C4-2B (cell line): ENCODE results near the gene HLA-B.

Experiments
- ZFX ChIP-seq: fragments of 450-650 bp; IDR thresholded peaks from 2 replicates; pipeline ENCODE4 v1.6.1; 2017
- TF ChIP-seq, protein P1 (sequence below): fragments of 450-650 bp; conservative IDR thresholded peaks from 2 replicates; pipeline ENCODE4 v1.5.1; 2017; ENCODE audit warnings: mild to moderate bottlenecking

DNA sequence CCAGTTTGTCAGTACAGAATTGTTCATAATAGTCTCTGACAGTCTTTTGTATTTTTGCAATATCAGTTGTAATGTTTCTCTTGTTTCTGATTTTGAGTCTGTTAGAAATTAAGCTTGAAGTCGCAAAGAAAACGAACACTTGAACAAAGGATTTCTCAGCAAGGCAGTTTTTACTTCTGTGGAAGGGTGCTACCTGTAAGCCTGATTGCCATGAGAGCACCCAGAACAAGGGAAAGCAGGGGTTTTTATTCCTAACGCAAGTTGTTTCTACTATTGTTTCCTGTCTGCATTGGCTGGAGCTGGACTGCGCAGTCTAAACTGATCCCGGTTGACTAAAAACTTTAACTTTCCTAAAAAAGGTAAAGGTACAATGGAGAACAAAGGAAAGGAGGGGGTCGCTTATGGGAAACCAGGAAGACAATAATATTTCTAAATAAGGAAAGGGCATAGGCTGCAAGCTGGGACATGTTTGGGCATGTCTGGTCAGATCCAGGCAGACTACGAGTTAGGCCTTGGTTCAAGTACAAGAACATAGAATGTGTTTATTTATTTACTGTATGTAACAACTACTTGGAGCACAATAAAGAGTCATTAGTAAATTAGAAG is 28.5 kb downstream of the HLA-B start:
- TF ChIP-seq, protein P1, sequence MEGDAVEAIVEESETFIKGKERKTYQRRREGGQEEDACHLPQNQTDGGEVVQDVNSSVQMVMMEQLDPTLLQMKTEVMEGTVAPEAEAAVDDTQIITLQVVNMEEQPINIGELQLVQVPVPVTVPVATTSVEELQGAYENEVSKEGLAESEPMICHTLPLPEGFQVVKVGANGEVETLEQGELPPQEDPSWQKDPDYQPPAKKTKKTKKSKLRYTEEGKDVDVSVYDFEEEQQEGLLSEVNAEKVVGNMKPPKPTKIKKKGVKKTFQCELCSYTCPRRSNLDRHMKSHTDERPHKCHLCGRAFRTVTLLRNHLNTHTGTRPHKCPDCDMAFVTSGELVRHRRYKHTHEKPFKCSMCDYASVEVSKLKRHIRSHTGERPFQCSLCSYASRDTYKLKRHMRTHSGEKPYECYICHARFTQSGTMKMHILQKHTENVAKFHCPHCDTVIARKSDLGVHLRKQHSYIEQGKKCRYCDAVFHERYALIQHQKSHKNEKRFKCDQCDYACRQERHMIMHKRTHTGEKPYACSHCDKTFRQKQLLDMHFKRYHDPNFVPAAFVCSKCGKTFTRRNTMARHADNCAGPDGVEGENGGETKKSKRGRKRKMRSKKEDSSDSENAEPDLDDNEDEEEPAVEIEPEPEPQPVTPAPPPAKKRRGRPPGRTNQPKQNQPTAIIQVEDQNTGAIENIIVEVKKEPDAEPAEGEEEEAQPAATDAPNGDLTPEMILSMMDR, result no peak
- no peak for TF ChIP-seq ZFX
